ENCODE data around the gene RNF31.

Gene RNF31

GRCh38 chr14:24132061-24132685 lies 15.1 kb upstream of the RNF31 start:
- H3K4me3 ChIP-seq (ENCODE audit: low read depth, low read length), result no peak overlapping the region
- no peaks in the 10 kb centered on the region for H3K27me3 ChIP-seq (ENCODE audit: control insufficient read depth, insufficient read depth, low read length)
- peaks cover 5% of the 10 kb centered on the region; the same call in 1 of the 2 replicates for H3K4me1 ChIP-seq (ENCODE audit: control insufficient read depth, insufficient read depth, low read length)
- no peak overlapping the region for H3K9ac ChIP-seq (ENCODE audit: low read depth, low read length)
- no peak overlapping the region for H3K27ac ChIP-seq (ENCODE audit: low read depth, low read length)
- no peaks in the 10 kb centered on the region for H3K36me3 ChIP-seq (ENCODE audit: control insufficient read depth, insufficient read depth, low read length)
- no peaks in the 10 kb centered on the region for H3K9me3 ChIP-seq (ENCODE audit: control insufficient read depth, insufficient read depth, low read length)

- Histone ChIP-seq H3K4me1 (ENCODE audit: control insufficient read depth, insufficient read depth, low read length) (peaks cover 5% of the 10 kb centered on the region; the same call in 1 of the 2 replicates), H3K9me3 (ENCODE audit: control insufficient read depth, insufficient read depth, low read length) (no peaks in the 10 kb centered on the region), H3K9ac (ENCODE audit: low read depth, low read length) (no peak overlapping the region), H3K36me3 (ENCODE audit: control insufficient read depth, insufficient read depth, low read length) (peaks cover 5% of the 10 kb centered on the region), H3K27ac (ENCODE audit: low read depth, low read length) (no peak overlapping the region), H3K27me3 (ENCODE audit: control insufficient read depth, insufficient read depth, low read length) (no peaks in the 10 kb centered on the region), H3K4me3 (ENCODE audit: low read depth, low read length) (no peak overlapping the region)
Measured at GRCh38 chr14:24132976-24133375, 14.3 kb upstream of the RNF31 start.

GRCh38 chr14:24133735-24134134 lies 13.6 kb upstream of the RNF31 start:
- Histone ChIP-seq H3K27ac (ENCODE audit: low read depth, low read length) (no peak overlapping the region), H3K4me1 (ENCODE audit: control insufficient read depth, insufficient read depth, low read length) (peaks cover 5% of the 10 kb centered on the region; the same call in 1 of the 2 replicates), H3K9me3 (ENCODE audit: control insufficient read depth, insufficient read depth, low read length) (no peaks in the 10 kb centered on the region), H3K27me3 (ENCODE audit: control insufficient read depth, insufficient read depth, low read length) (no peaks in the 10 kb centered on the region), H3K9ac (ENCODE audit: low read depth, low read length) (no peak overlapping the region), H3K4me3 (ENCODE audit: low read depth, low read length) (no peak overlapping the region), H3K36me3 (ENCODE audit: control insufficient read depth, insufficient read depth, low read length) (peaks cover 13% of the 10 kb centered on the region)

GRCh38 chr14:24135584-24135833 lies 11.8 kb upstream of the RNF31 start:
- no peak overlapping the region for H3K9ac ChIP-seq (ENCODE audit: low read depth, low read length)
- H3K4me1 ChIP-seq (ENCODE audit: control insufficient read depth, insufficient read depth, low read length), result peaks cover 9% of the 10 kb centered on the region
- no peaks in the 10 kb centered on the region for H3K9me3 ChIP-seq (ENCODE audit: control insufficient read depth, insufficient read depth, low read length)
- peak overlapping the region; percentile 78 for H3K4me3 ChIP-seq (ENCODE audit: low read depth, low read length)
- H3K27ac ChIP-seq (ENCODE audit: low read depth, low read length), result peak overlapping the region; percentile 25
- H3K27me3 ChIP-seq (ENCODE audit: control insufficient read depth, insufficient read depth, low read length), result no peaks in the 10 kb centered on the region
- peaks cover 25% of the 10 kb centered on the region for H3K36me3 ChIP-seq (ENCODE audit: control insufficient read depth, insufficient read depth, low read length)

DNA sequence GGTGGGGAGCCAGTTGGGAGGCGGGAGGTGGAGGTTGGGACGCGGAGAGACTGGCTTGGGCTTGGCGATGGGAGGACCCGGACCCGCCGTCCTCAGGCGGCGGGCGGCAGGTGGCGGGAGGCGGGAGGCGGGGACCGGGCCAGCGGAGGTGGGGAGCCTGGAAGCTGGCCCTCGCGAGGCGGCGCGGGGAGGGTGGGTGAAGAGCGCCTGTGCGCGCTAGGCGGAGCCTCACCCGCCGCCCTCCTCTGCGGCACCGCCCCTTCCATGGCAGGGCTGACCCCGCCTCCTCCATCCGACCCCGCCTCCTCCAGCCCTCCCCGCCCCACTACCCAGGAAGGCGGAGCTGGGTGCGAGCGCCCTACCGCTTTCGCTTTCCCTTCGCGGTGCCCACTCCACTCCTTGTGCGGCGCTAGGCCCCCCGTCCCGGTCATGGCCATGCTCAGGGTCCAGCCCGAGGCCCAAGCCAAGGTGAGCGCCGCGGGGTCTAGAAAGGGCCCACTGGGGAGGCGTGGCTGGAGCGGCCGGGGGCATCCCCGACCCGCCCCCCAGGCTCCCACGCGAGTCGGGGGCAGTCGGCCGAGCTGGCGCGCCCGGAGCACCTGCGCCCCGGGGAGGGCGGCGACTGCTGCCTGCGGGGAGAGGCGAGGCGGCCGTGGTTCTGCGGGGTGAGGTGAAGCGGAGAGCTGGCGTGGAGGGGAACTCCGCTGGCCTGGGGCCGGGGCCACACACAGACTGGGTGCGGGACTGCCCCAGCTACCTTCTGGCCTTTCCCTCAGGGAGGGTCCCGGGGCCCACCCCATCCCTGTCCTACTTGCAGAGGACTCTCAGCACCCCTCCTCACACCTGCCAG lies 11.2 kb upstream of the RNF31 start, which contains the start of gene PSME1:
TSS of gene PSME1 (plus strand) at position 361 of the 850 bp plus-strand sequence. CDS start at position 430, 69 bp downstream.
- H3K4me1 ChIP-seq (ENCODE audit: control insufficient read depth, insufficient read depth, low read length), result peaks cover 9% of the 10 kb centered on the region
- H3K9ac ChIP-seq (ENCODE audit: low read depth, low read length), result no peak within 1 kb of the TSS; the same call in 1 of the 2 replicates
- peaks cover 25% of the 10 kb centered on the region for H3K36me3 ChIP-seq (ENCODE audit: control insufficient read depth, insufficient read depth, low read length)
- peak within 1 kb of the TSS; percentile 25 for H3K27ac ChIP-seq (ENCODE audit: low read depth, low read length)
- H3K27me3 ChIP-seq (ENCODE audit: control insufficient read depth, insufficient read depth, low read length), result no peaks in the 10 kb centered on the region
- no peaks in the 10 kb centered on the region for H3K9me3 ChIP-seq (ENCODE audit: control insufficient read depth, insufficient read depth, low read length)
- peak within 1 kb of the TSS; percentile 78 for H3K4me3 ChIP-seq (ENCODE audit: low read depth, low read length)

DNA sequence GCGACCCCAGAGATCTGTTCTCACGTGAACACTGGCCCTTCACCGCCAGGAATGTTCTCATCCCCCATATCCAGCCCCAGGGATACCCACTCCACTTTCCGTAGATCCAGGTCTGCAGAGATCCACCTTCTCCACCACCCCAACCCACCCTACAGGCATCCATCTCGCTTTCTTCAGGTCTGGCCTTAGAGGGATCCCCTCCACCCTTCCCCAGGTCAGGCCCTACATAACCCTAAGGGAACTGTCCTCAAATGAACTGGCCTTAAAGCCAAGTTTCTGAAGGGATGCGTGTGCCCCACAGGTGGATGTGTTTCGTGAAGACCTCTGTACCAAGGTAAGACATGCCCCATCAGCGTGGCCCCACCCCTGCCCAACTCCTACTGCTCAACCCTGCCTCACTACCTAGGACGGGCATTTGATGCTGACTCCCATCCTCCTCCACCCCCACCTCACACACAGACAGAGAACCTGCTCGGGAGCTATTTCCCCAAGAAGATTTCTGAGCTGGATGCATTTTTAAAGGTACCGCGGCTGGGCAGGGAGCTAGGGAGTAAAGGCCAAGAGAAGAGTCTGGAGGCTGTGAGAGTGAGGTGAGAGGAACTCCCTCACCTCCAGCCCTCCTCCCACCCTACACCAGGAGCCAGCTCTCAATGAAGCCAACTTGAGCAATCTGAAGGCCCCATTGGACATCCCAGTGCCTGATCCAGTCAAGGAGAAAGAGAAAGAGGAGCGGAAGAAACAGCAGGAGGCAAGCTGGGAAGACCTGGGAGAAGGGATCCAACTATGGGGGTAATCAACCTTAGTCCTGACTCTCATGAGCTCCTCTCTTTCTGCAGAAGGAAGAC lies 10.4 kb upstream of the RNF31 start:
- H3K27ac ChIP-seq (ENCODE audit: low read depth, low read length), result no peak overlapping the region

GRCh38 chr14:24137529-24138395 lies 9.5 kb upstream of the RNF31 start:
- Histone ChIP-seq H3K4me1 (ENCODE audit: control insufficient read depth, insufficient read depth, low read length) (peaks cover 9% of the 10 kb centered on the region), H3K36me3 (ENCODE audit: control insufficient read depth, insufficient read depth, low read length) (peaks cover 27% of the 10 kb centered on the region), H3K9ac (ENCODE audit: low read depth, low read length) (no peak overlapping the region), H3K4me3 (ENCODE audit: low read depth, low read length) (no peak overlapping the region), H3K9me3 (ENCODE audit: control insufficient read depth, insufficient read depth, low read length) (no peaks in the 10 kb centered on the region), H3K27me3 (ENCODE audit: control insufficient read depth, insufficient read depth, low read length) (no peaks in the 10 kb centered on the region), H3K27ac (ENCODE audit: low read depth, low read length) (no peak overlapping the region)

More for the DNA sequence above, 10.4 kb upstream of the RNF31 start:
- Histone ChIP-seq H3K27me3 (ENCODE audit: control insufficient read depth, insufficient read depth, low read length) (no peaks in the 10 kb centered on the region), H3K9ac (ENCODE audit: low read depth, low read length) (no peak overlapping the region), H3K9me3 (ENCODE audit: control insufficient read depth, insufficient read depth, low read length) (no peaks in the 10 kb centered on the region), H3K4me3 (ENCODE audit: low read depth, low read length) (peak overlapping the region; percentile 78), H3K4me1 (ENCODE audit: control insufficient read depth, insufficient read depth, low read length) (peaks cover 9% of the 10 kb centered on the region), H3K36me3 (ENCODE audit: control insufficient read depth, insufficient read depth, low read length) (peaks cover 25% of the 10 kb centered on the region)

- H3K36me3 ChIP-seq (ENCODE audit: control insufficient read depth, insufficient read depth, low read length), result peaks cover 34% of the 10 kb centered on the region
- no peak overlapping the region for H3K27ac ChIP-seq (ENCODE audit: low read depth, low read length)
- no peak overlapping the region for H3K4me3 ChIP-seq (ENCODE audit: low read depth, low read length)
- no peaks in the 10 kb centered on the region for H3K27me3 ChIP-seq (ENCODE audit: control insufficient read depth, insufficient read depth, low read length)
- no peak overlapping the region for H3K9ac ChIP-seq (ENCODE audit: low read depth, low read length)
- H3K4me1 ChIP-seq (ENCODE audit: control insufficient read depth, insufficient read depth, low read length), result peaks cover 9% of the 10 kb centered on the region
- H3K9me3 ChIP-seq (ENCODE audit: control insufficient read depth, insufficient read depth, low read length), result no peaks in the 10 kb centered on the region
Measured at GRCh38 chr14:24138396-24139271, 8.7 kb upstream of the RNF31 start.

- Histone ChIP-seq H3K4me3 (ENCODE audit: low read depth, low read length) (peak overlapping the region; percentile 86), H3K27ac (ENCODE audit: low read depth, low read length) (no peak overlapping the region), H3K4me1 (ENCODE audit: control insufficient read depth, insufficient read depth, low read length) (peaks cover 9% of the 10 kb centered on the region), H3K36me3 (ENCODE audit: control insufficient read depth, insufficient read depth, low read length) (peaks cover 42% of the 10 kb centered on the region), H3K9ac (ENCODE audit: low read depth, low read length) (no peak overlapping the region), H3K9me3 (ENCODE audit: control insufficient read depth, insufficient read depth, low read length) (no peaks in the 10 kb centered on the region), H3K27me3 (ENCODE audit: control insufficient read depth, insufficient read depth, low read length) (no peaks in the 10 kb centered on the region)
Measured at GRCh38 chr14:24139272-24139934, 7.9 kb upstream of the RNF31 start.

All from HUES48 (cell line).